ENCODE results near the gene GABARAPL2.
"Not testable (repeated sequence)": the region's sequence is repeated elsewhere in the genome, so short reads cannot be mapped to it uniquely, and the experiment has no call there.

The GABARAPL2 gene, protein sequence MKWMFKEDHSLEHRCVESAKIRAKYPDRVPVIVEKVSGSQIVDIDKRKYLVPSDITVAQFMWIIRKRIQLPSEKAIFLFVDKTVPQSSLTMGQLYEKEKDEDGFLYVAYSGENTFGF

DNA sequence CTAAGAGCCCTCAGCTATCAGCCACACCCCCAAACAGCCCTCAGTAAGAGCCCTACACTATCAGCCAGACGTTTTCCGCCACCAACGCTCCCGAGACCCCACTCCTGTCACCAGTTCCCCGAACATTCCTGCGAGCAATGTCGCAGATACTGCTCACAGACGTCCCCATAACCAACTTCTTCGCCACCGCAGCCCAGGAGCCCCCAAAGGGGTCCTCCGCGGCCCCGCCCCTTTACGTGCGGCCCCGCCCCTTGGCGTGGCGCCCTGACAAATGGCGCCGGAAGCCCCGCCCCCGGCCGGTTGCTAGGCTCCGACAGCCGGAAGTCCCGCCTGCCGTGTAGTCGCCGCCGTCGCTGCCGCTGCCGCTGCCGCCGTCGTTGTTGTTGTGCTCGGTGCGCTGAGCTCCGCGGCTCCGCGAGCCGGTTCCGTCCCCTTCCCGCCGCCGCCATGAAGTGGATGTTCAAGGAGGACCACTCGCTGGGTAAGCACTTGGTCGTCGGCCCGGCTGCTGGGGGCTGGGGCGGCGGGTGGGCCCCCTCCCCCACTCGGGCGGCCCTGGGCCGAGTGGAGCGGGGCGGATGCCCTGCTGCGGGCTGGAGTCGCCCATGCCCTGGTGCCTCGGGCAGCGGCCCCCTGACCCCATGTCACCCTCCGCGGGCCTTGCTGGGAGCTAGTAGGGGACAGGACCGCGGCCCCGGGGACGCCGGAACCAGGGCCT, at the start of gene GABARAPL2:
Gene GABARAPL2 (plus strand): TSS at position 340 of the 718 bp plus-strand sequence. CDS start 108 bp downstream, at position 448.
- peak in 55 of 56 donors; percentile 30 to 88 (median 73) for DNase-seq

DNA sequence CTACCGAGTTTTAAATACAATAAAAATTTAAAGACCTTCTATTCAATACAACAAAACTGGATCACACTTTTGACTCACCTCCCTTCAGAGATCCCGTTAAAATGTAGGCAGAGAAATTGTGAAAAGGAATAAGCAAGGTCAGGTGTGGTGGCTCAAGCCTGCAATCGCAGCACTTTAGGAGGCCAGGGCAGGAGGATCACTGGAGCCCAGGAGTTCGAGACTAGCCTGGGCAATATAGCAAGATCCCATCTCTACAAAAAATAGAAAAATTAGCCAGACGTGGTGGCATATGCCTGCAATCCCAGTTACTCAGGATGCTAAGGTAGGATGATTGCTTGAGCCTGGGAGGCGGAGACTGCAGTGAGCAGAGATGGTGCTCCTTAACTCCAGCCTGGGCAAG, 47.0 kb upstream of the GABARAPL2 start:
- DNase-seq: no peak

DNA sequence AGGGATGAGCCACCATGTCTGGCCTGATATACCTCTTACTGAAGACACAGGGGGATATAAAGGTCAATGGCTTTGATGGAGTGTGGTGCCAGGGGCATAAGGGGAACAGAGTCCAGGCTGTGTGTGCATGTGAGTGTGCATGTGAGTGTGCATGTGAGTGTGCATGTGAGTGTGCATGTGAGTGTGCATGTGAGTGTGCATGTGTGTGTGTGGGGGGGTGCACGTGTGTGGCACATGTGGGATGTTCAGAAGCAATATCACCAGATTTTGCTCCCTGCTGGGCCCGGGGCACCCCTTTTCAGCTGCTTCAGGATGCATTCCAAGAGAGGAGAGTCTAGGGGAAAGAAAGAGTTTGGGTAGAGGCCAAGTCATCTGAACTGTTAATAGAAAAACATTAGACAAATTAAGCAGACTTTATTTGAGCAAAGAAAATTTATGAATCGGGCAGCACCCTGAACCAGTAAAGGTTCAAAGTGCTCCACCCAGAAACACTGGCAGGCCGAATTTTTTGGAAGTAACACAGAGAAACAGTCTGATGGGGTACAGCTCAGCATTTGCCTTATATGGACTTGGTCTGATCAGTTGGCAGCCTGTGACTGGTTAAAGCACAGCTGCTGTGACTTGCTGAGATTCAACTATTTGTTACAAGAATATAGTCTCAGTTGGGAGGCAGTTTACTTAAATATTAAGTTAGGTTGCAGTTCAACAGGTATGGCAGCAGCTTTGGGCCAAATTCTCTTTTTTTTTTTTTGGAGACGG, 40.0 kb upstream of the GABARAPL2 start:
- no peak for DNase-seq

DNA sequence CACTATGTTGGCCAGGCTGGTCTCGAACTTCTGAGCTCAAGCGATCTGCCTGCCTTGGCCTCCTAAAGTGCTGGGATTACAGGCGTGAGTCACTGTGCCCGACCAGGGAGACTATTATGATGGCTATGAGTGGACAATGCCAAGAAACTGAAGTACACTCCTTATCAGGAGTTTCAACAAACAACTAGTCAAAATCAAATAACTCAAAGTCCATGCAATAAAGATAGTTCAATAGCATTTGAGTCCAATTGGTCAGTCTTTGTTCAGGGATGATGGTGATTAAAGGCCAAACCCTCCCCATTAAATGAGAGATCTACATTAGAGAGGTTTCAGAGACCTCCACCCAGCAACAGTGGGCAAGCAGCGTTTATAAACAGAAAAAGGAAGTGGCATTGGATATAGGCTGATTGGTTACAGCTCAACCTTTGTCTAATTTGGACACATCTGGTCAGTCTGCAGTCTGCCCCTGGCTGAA, 38.3 kb upstream of the GABARAPL2 start:
- DNase-seq: no peak

DNA sequence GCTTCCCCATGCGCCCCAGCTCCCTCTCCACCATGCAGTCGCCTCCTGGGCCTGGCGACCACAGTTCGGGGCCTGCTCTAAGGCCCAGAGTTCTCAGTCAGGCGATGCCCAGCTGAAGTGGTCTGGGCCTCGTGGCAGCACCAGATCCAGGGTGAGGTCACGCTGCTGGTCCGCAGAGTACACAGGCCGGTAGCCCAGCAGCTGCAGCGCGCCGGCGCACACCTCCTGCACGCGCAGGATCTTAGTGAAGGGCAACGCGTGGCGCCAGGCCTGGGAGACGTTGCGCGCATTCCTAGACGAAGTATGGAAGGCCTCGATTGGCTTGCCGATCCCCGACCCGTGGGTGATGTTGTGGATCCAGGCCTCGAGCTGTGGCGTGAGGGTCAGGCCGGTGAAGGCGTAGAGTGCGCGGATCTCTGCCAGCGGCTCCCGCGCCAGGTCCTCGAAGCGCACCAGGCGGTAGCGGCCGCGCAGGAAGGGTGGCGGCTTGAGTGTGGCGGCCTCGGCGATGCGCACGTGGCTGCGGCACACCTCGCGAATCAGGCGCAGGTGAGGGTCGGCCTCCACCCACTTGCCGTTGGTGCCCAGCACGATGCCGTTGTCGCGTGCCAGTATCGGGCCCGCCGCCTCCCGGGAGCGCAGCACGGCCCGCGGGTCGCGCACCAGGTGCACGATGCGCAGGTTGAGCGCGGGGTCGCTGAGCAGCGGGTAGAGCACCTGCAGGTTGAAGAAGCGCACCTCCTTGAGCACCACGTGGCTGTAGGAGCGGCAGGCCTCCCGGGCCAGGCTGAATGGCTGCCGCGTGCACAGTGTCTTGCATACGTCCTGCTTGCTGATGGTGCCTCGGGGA, 36.9 kb upstream of the GABARAPL2 start:
- DNase-seq: no peak

DNA sequence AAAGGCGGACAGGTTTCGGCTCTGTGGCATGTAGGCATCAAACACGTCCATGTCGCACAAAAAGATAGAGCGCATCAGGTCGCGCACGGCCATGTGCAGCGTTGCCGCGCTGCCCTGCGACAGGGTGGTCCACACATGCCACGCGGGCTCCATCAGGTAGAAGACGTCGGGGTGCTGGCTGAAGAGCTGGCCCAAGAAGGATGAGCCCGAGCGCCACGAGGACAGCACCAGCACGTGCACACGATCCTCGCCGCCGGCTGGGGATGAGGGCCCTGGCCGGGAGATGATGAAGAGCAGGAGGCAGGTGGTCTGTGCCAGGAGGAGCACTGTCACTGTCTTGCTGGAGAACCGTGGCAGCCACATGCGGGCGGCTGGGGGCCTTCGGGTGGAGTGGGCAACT, 36.2 kb upstream of the GABARAPL2 start:
- no peak for DNase-seq

DNA sequence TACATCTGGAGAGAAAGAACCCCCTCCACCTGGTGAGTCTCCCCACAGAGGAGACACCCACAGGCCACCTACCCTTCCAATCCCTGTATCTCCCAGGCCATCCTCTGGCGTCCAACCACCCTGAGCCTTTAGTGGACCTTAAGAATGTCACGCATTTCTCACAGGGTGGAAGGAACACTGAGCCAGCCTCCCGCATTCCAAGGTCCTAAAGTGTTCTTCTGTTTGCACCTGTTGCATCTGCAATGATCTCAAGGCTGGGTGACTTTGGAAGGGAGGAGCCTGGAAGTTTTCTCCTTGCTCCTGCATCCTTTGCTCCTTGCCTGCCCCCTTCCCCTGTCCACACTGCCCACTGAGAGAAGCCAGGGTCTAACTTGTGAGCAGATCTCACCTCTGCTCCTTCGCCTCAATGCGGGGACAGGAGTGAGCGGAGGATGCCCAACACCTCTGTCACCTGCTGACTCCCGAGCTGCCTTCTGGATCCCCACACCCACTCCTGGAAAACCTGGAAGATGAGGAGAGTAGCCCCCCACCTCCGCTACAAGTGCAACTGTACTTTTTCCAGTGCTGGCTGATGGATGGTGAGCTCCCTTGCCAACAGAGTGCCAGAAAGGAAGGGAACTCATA, 33.9 kb upstream of the GABARAPL2 start:
- no peak for DNase-seq

DNA sequence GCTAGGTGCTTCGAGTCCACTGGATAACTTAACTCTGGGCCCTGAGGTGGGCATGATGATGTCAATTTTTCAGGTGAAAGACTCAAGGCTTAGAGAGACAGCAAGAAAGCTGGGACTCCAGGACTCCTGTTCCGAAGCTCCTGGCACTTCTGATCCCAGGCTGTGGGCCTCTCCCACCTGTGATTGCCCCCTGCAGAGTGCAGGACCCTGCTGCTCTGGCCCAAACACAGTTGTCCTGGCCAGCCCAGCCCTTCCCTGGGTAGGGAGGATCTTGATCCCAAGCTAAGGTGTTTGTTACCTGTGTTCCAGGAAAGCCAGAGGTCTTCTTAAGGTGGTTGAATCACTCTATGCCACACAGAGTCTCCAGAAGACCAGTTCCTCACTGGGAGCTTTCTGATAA, 33.4 kb upstream of the GABARAPL2 start:
- DNase-seq: no peak

DNA sequence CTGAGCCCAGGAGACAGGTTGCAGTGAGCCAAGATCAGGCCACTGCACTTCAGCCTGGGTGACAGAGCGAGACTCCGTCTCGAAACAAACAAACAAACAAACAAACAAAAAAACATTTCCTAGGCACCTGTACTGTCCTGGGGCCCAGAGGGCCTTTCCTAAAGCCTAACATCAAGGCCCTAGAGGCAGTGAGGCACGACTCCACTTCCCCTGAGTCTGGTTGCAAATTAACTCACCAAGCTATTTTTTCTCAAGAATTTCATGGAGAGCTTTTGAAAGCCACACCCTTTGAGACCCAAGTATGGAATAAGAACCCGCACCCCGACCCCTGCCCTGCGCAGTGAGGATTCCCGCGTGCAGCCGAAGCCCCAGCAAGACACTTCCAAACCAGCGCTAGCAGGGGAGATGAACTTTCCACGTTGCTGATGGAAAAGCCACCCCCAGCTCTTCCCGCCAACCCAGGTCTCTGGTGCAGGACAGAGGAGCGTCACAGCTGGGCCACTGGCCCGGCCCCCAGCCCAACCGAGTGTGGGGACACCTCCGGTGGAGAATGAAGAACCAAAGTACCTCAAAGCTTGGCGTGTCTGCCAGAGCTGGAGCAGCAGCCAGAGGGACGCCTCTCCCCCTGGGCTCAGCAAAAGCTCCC, 31.5 kb upstream of the GABARAPL2 start:
- no peak for DNase-seq

DNA sequence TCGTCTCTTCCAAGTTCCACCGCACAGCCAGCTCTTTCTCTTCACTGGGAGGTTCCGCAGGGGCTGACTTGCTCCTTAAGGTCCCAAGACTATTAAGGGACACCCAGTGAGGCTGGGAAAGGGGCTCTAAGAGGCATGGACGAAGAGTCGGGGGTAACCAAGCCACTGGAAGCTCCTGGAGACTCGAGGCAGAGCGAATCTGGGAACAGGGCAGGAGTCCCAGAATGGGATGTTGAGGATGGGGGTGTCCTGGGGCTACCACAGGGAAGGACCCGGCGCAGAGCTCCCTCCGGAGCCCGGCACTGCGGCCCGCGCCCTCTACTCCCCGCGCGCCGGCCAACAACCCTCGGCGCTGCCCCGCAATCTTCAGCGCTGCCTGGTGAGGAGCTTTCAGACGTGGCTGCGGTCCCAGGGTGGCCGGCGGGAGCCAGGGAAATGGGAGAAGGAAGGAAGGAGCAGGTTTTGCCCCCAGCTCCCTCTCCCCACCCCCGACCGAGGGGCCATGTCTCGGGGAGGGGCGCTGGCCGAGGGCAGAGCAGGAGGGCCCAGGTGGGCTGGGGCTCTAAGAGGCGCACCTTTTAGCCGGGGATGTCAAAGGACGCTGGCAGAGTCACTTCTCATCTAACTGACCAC, 30.9 kb upstream of the GABARAPL2 start:
- no peak for DNase-seq

DNA sequence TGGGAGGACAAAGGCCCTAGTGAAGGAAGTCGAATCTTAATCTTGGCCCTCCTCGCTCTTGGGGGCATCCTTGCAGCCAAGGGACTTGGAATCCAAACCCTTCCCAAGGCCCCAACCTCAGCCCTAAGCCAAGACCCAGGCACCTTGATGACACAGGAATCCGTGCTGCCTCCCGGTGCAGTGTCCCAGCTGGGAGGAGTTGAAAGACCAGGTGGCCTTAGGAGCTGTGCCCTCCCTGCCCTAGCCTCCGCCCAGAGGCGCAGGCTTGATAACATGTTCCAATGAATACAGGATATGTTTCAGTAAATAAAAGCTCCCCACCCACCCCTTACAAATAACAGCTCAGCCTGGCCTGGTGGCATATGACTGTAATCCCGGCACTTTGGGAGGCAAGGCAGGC, 30.3 kb upstream of the GABARAPL2 start, which contains the start of gene CHST5:
Gene CHST5 (minus strand): TSS at position 208 of the 400 bp plus-strand sequence. CDS start 5,724 bp downstream, outside the sequence.
- no peak for DNase-seq

DNA sequence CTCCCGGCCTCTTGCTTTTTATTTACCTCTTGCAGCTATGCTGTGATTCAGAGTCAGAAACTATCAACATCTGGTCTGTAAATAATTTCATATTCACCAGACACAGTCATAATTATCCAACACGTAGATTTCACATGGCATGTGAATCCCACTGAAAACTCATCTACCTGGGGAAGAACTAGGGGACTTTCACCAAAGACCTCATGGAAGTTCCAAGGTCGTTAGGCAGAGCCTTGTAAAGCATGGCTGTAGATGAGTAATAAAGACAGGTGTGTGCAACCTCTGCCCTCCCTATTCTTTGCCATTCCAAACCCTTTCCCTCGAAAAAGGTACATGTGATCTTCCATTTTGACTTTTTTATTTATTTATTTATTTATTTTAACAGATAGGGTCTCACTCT, 28.4 kb upstream of the GABARAPL2 start:
- DNase-seq: no peak

DNA sequence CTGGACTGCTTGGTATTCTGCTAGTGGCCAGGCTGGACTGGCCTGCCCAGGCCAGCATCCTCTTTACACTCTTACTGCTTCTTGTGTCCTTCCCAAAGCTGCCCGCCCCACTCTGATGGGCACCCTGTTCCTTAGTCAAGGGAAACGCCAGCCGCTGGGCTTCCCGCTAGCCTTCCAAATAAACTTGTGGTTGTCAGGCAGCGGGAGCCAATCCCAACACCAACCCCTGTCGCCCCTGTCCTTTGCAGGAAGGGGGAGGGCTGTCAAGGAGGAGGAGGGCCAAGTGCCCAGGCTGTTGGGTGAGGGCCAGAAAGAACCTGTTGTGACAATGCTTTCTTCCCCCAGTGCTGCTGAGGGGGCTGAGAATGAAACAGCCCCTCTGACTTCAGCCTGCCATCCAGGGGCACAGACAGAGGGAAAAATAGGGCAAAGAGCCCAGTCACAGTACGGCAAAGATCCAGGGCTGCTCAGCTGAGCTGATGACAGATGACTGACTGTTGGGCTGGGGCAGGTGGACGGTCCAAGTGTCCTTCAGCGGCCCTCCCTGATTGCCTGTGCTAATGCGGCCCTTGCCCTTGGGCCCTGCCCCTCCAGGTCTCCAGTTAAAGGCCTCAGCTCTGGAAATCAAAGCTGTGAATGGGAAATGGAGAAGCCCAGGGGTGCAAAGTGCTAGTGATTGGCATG, 27.2 kb upstream of the GABARAPL2 start:
- DNase-seq: peak in 18 of 56 donors; percentile 3 to 41 (median 18)

DNA sequence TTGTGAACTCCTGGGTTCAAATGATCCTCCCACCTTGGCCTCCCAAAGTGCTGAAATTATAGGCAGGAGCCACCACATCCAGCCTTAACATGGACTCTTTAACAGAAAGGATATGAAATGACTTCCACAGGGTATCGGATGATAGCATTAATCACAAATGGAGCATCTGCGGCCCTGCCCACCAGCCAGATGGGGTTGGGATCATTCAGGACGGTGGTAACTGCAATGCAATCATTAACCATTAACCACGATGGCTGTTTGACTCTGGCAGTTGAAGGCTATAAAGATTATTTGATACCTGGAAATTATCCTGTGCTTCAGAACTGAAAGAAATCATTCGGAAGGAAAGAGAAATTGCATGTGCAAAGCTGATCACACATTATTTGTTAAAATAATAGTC, 24.9 kb upstream of the GABARAPL2 start:
- DNase-seq: no peak

DNA sequence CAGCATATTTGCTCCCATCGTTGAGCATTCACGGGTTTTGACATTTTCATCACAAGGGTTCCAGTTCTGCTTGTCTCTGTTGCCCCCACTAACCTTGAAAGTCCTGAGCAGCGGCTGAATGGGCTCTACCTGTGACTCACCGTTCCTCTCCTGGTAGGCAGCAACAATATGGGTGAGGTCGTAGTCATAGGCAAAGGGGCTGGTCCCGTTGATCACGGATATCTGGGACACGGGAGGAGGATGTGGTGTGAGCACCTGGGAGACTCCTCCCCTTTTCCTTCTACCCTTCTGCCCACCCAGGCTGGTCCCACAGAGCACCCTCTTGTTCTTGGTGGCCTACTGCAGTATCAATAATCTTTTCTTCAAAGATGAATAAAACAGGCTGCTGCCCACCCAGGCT, 23.7 kb upstream of the GABARAPL2 start:
- DNase-seq: not testable (repeated sequence)

DNA sequence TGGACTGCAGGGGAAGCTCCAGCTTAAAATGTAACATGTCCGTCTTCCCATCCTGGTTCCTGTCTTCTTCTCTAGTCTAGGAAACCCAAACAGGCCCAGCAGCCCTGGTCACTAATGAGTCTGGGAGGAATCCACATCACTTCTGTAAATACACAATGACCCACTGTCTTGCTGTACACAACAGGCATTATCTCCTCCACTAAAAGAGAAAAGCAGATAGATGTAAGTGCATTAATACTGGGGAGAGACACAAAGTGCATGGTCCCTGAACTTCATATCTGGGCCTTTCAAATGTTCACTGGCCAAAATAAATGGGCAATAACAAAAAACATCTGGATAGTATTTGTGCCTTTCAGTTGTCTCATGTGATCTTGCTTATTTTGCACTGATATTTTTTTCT, 20.3 kb upstream of the GABARAPL2 start:
- DNase-seq: peak in 1 of 56 donors; percentile 13

DNA sequence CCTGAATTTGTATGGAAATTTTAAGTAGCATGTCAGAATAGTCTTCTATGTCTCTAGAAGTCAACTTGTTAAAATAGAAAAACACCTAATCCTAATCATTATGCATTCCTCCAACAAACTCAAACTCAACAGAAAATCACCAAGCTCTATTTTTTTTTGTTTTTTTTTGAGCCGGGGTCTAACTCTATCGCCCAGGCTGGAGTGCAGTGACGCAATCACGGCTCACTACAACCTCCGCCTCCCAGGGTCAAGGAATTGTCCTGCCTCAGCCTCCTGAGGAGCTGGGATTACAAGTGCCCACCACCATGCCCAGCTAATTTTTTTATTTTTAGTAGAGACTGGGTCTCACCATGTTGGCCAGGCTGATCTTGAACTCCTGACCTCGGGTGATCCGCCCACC, 19.9 kb upstream of the GABARAPL2 start:
- DNase-seq: no peak

DNA sequence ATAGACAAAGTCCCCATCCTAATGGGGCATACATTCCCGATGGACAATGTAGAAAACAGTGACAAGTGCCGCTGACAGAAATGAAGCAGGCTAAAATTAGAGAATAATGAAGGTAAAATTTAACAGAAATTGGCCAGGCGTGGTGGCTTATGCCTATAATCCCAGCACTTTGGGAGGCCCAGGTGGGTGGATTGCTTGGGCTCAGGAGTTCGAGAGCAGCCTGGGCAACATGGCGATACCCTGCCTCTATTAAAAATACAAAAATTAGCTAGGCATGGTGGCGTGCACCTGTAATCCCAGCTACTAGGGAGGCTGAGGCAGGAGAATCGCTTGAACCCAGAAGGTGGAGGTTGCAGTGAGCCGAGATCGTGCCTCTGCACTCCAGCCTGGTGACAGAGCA, 17.7 kb upstream of the GABARAPL2 start:
- not testable (repeated sequence) for DNase-seq

DNA sequence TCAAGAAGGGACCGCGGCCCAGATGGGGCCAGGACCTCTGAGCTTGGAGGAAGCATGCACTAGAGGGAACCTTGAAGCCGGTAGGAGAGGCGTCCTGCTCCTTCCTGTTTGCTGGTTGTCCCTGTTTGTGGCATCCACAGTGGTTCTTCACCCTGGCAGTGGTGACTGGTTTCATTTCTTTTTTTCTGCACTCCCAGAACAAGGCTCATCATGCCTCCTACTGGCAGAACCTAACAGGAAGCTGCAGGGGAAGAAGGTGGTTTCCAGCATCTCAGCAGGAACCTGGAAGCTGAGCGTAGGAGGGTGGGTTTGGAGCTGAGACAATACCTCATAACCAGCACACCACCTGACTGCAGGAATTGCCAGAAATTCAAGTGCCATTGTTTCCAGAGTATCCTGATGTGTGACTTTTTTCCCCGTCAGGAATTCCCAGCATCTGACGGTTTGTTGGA, 15.9 kb upstream of the GABARAPL2 start:
- DNase-seq: peak in 43 of 56 donors; percentile 7 to 75 (median 34)
